Measurements from ENCODE around the gene AMER2. TPM values are rescaled to one million over a fixed set of nuclear protein-coding genes. Genes with fewer than 3 reads are reported as not detected.

AMER2 gene
- total RNA-seq, 2 experiments from 2014 or later = not detected

DNA sequence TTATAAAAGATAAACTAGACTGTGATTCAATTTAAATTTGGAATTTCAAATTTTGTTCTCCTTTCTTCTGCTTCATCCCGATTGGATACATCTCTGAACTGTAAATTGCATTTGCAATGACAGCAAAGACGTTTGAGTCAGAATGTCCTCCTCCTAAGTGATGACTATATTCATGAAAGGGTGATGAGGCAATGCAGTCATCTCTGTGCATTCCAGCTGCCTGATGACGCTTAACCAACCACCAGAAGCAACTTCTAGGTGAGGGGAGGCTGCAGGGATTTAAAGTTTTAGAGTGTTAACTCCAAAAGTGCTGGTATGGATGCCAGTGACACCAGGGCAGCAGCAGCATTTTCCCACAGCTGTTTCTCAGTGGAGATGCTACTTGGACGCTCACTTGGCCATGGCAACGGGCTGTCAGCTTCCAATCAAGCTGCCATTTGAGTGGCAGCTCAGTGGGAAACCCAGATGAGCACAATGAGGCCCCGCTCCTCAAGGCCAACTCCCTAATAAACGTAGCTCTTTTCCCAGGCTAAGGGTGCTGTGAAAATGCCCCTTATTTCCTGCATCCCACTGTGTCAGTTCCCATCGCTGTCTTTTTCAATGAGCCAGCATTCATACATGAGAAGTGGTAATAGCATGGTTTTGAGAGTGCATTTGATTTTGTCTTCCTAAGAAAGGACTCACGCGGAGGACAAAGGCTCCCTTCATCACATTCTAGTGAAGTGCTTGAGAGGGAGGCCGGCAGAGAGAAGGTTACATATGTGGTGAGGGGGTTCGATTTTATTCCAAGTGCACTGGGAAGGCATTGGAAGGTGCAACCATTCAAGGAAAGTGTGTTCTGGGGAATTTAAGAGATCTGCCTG is 45.2 kb upstream of the AMER2 start:
- TF ChIP-seq, protein P1, sequence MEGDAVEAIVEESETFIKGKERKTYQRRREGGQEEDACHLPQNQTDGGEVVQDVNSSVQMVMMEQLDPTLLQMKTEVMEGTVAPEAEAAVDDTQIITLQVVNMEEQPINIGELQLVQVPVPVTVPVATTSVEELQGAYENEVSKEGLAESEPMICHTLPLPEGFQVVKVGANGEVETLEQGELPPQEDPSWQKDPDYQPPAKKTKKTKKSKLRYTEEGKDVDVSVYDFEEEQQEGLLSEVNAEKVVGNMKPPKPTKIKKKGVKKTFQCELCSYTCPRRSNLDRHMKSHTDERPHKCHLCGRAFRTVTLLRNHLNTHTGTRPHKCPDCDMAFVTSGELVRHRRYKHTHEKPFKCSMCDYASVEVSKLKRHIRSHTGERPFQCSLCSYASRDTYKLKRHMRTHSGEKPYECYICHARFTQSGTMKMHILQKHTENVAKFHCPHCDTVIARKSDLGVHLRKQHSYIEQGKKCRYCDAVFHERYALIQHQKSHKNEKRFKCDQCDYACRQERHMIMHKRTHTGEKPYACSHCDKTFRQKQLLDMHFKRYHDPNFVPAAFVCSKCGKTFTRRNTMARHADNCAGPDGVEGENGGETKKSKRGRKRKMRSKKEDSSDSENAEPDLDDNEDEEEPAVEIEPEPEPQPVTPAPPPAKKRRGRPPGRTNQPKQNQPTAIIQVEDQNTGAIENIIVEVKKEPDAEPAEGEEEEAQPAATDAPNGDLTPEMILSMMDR (conservative IDR thresholded peaks at IDR 0.05; ENCODE audit: low read length) = no peak
- no peak for TF ChIP-seq EZH2phosphoT487 (IDR thresholded peaks at IDR 0.05; ENCODE audit: borderline replicate concordance, low read depth, low read length)
- Histone ChIP-seq H3K4me1 (ENCODE audit: insufficient read depth, low read length, poor library complexity, severe bottlenecking) (no peaks in the 10 kb centered on the region), H3K27ac (ENCODE audit: low read depth, low read length, poor library complexity, severe bottlenecking) (no peak overlapping the region), H3K79me2 (ENCODE audit: insufficient read depth, low read depth, low read length) (no peaks in the 10 kb centered on the region), H2AFZ (ENCODE audit: low read length) (no peak overlapping the region), H3K9me2 (ENCODE audit: insufficient read depth, low read length) (no peaks in the 10 kb centered on the region), H3K4me3 (ENCODE audit: low read depth, low read length, poor library complexity, severe bottlenecking) (no peak overlapping the region), H3K9me3 (ENCODE audit: low read length) (no peaks in the 10 kb centered on the region), H3K4me2 (ENCODE audit: low read length) (no peak overlapping the region), H3K36me3 (ENCODE audit: insufficient read depth, low read length) (no peaks in the 10 kb centered on the region), H4K20me1 (ENCODE audit: insufficient read depth, low read length) (no peaks in the 10 kb centered on the region)
- ChIA-PET POLR2A (no interaction called here), CTCF (ENCODE audit: unreplicated experiment) (no interaction called here)
- DNase-seq (ENCODE audit: low spot score) = no peak
- no TSS peak for BruUV-seq (replicated peaks)
- intact Hi-C loops (cut with micrococcal nuclease; ENCODE audit: unreplicated experiment) = no loop called here

DNA sequence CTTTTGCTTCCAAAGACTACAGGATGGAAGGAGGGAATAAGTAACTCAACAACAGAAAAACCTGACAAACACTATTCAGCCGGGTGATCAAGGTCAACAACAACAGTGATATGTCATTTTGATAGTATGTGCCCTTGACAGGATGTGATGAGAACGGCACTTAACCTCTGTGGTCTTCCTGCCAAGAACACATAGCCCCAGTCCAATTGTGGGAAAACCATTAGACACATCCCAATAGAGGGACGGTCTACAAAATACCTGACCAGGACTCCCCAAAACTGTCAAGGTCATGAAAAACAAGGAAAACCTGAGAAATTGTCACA is 43.1 kb upstream of the AMER2 start:
- Histone ChIP-seq H3K9me2 (ENCODE audit: insufficient read depth, low read length) (no peaks in the 10 kb centered on the region), H3K27ac (ENCODE audit: low read depth, low read length, poor library complexity, severe bottlenecking) (no peak overlapping the region), H3K4me2 (ENCODE audit: low read length) (no peak overlapping the region), H3K4me1 (ENCODE audit: insufficient read depth, low read length, poor library complexity, severe bottlenecking) (no peaks in the 10 kb centered on the region), H3K9me3 (ENCODE audit: low read length) (no peaks in the 10 kb centered on the region), H4K20me1 (ENCODE audit: insufficient read depth, low read length) (no peaks in the 10 kb centered on the region), H3K79me2 (ENCODE audit: insufficient read depth, low read depth, low read length) (no peaks in the 10 kb centered on the region), H3K36me3 (ENCODE audit: insufficient read depth, low read length) (no peaks in the 10 kb centered on the region), H3K4me3 (ENCODE audit: low read depth, low read length, poor library complexity, severe bottlenecking) (no peak overlapping the region), H2AFZ (ENCODE audit: low read length) (no peak overlapping the region)
- CTCF ChIA-PET (ENCODE audit: unreplicated experiment) = no interaction called here
- intact Hi-C loops (cut with micrococcal nuclease; ENCODE audit: unreplicated experiment) = no loop called here
- TF ChIP-seq, protein P1 (conservative IDR thresholded peaks at IDR 0.05; ENCODE audit: low read length) = no peak
- TF ChIP-seq EZH2phosphoT487 (IDR thresholded peaks at IDR 0.05; ENCODE audit: borderline replicate concordance, low read depth, low read length) = no peak
- no peak for DNase-seq (ENCODE audit: low spot score)
- POLR2A ChIA-PET = no interaction called here
- no TSS peak for BruUV-seq (replicated peaks)

DNA sequence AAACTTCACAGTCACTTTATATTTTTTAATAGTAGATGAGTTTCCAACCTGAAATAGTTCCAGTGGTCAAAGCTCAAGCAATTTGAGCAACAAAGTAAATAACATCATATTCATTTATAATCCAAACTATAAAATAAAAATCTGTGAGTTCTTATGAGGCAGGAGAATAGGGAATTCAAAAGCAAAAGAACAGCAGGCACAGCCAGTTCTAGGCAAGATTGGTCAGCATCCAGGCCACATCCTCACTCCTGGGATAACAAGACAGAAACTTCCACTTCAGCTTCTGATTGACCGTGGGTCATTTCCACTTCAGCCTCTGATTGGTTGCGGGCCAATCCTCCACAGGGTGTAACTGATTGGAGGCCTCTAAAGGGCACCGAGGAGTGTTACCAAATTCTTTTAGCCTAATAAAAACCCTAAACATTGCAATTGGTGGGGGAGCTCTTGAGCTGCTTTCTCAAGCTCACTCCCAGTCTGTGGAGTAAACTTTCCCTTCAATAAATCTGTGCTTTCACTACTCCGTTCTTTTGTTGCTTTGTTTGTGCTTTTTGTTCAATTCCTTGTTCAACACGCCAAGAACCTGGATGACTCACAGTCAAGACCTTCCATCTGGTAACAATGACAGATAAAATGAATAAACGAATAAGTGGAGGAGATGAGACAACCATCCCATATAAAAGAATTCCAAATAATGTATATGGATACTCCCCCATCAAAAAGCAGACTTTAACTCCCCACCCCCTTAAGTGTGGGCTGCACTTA is 42.6 kb upstream of the AMER2 start:
- TF ChIP-seq, protein P1 (conservative IDR thresholded peaks at IDR 0.05; ENCODE audit: low read length) = peak; percentile 31; the same call in 1 of the 2 replicates
- TF ChIP-seq EZH2phosphoT487 (IDR thresholded peaks at IDR 0.05; ENCODE audit: borderline replicate concordance, low read depth, low read length) = no peak
- H3K9me3 ChIP-seq (ENCODE audit: low read length) = no peaks in the 10 kb centered on the region
- no peaks in the 10 kb centered on the region for H3K79me2 ChIP-seq (ENCODE audit: insufficient read depth, low read depth, low read length)
- no peaks in the 10 kb centered on the region for H3K4me1 ChIP-seq (ENCODE audit: insufficient read depth, low read length, poor library complexity, severe bottlenecking)
- no peak for DNase-seq (ENCODE audit: low spot score)
- no peaks in the 10 kb centered on the region for H3K9me2 ChIP-seq (ENCODE audit: insufficient read depth, low read length)
- no peaks in the 10 kb centered on the region for H3K36me3 ChIP-seq (ENCODE audit: insufficient read depth, low read length)
- H3K27ac ChIP-seq (ENCODE audit: low read depth, low read length, poor library complexity, severe bottlenecking) = no peak overlapping the region
- ChIA-PET POLR2A (no interaction called here), CTCF (ENCODE audit: unreplicated experiment) (no interaction called here)
- no peak overlapping the region for H3K4me2 ChIP-seq (ENCODE audit: low read length)
- BruUV-seq (replicated peaks) = no TSS peak
- intact Hi-C loops (cut with micrococcal nuclease; ENCODE audit: unreplicated experiment) = no loop called here
- H2AFZ ChIP-seq (ENCODE audit: low read length) = no peak overlapping the region
- H4K20me1 ChIP-seq (ENCODE audit: insufficient read depth, low read length) = no peaks in the 10 kb centered on the region
- no peak overlapping the region for H3K4me3 ChIP-seq (ENCODE audit: low read depth, low read length, poor library complexity, severe bottlenecking)
